IPS-18a (cell line): ENCODE results near the gene CDH20.

ENCODE experiments used
- H3K27ac ChIP-seq: one replicate; pipeline ENCODE4 v1.5.1; 2013; ENCODE audit warnings: low read length
- H3K27me3 ChIP-seq: one replicate; pipeline ENCODE4 v1.6.1; 2013; ENCODE audit warnings: mild to moderate bottlenecking, low read length; ENCODE audit not compliant: control insufficient read depth, insufficient read depth
- H3K36me3 ChIP-seq: one replicate; pipeline ENCODE4 v1.6.1; 2013; ENCODE audit warnings: low read depth, low read length; ENCODE audit not compliant: control insufficient read depth
- H3K4me1 ChIP-seq: one replicate; pipeline ENCODE4 v1.6.1; 2013; ENCODE audit warnings: low read depth, low read length; ENCODE audit not compliant: control insufficient read depth
- H3K4me3 ChIP-seq: one replicate; pipeline ENCODE4 v1.5.1; 2013; ENCODE audit warnings: low read length
- H3K9ac ChIP-seq: one replicate; pipeline ENCODE4 v1.6.1; 2013; ENCODE audit warnings: mild to moderate bottlenecking, low read length, moderate library complexity
- H3K9me3 ChIP-seq: one replicate; pipeline ENCODE4 v1.6.1; 2013; ENCODE audit warnings: low read depth, low read length; ENCODE audit not compliant: control insufficient read depth

Gene CDH20

GRCh38 chr18:61333271-61333745, at the start of gene CDH20:
Gene CDH20 (plus strand): TSS chr18:61333430.
- Histone ChIP-seq H3K27ac (no peak within 1 kb of the TSS), H3K9ac (no peak within 1 kb of the TSS), H3K36me3 (no peaks in the 10 kb centered on the region), H3K4me3 (peak within 1 kb of the TSS; percentile 78), H3K4me1 (peaks cover 5% of the 10 kb centered on the region), H3K27me3 (peaks cover 34% of the 10 kb centered on the region), H3K9me3 (no peaks in the 10 kb centered on the region)

GRCh38 chr18:61284039-61284438, 49.2 kb upstream of the CDH20 start:
- Histone ChIP-seq H3K9me3 (peaks cover 5% of the 10 kb centered on the region), H3K27ac (no peak overlapping the region), H3K36me3 (no peaks in the 10 kb centered on the region), H3K4me3 (no peak overlapping the region), H3K9ac (no peak overlapping the region), H3K4me1 (peaks cover 9% of the 10 kb centered on the region), H3K27me3 (no peaks in the 10 kb centered on the region)

GRCh38 chr18:61285777-61286176, 47.5 kb upstream of the CDH20 start:
- no peak overlapping the region for H3K27ac ChIP-seq
- H3K4me1 ChIP-seq, result peaks cover 9% of the 10 kb centered on the region
- H3K4me3 ChIP-seq, result no peak overlapping the region
- H3K36me3 ChIP-seq, result no peaks in the 10 kb centered on the region
- H3K9me3 ChIP-seq, result peaks cover 2% of the 10 kb centered on the region
- H3K9ac ChIP-seq, result no peak overlapping the region
- H3K27me3 ChIP-seq, result no peaks in the 10 kb centered on the region

GRCh38 chr18:61286867-61287266, 46.4 kb upstream of the CDH20 start:
- no peak overlapping the region for H3K4me3 ChIP-seq
- H3K9ac ChIP-seq, result no peak overlapping the region
- H3K27ac ChIP-seq, result no peak overlapping the region
- no peaks in the 10 kb centered on the region for H3K27me3 ChIP-seq
- H3K36me3 ChIP-seq, result no peaks in the 10 kb centered on the region
- peaks cover 9% of the 10 kb centered on the region for H3K4me1 ChIP-seq
- H3K9me3 ChIP-seq, result no peaks in the 10 kb centered on the region

- peaks cover 9% of the 10 kb centered on the region for H3K4me1 ChIP-seq
- H3K27ac ChIP-seq, result no peak overlapping the region
- H3K36me3 ChIP-seq, result no peaks in the 10 kb centered on the region
- no peak overlapping the region for H3K9ac ChIP-seq
- H3K4me3 ChIP-seq, result no peak overlapping the region
- no peaks in the 10 kb centered on the region for H3K27me3 ChIP-seq
- H3K9me3 ChIP-seq, result no peaks in the 10 kb centered on the region
These were observed 42.6 kb upstream of the CDH20 start for GRCh38 chr18:61290616-61291015.

GRCh38 chr18:61292280-61293035, 40.8 kb upstream of the CDH20 start:
- H3K27me3 ChIP-seq, result no peaks in the 10 kb centered on the region
- no peak overlapping the region for H3K9ac ChIP-seq
- H3K4me1 ChIP-seq, result no peaks in the 10 kb centered on the region
- no peak overlapping the region for H3K27ac ChIP-seq
- H3K4me3 ChIP-seq, result no peak overlapping the region
- H3K9me3 ChIP-seq, result no peaks in the 10 kb centered on the region
- no peaks in the 10 kb centered on the region for H3K36me3 ChIP-seq

GRCh38 chr18:61295153-61295552, 38.1 kb upstream of the CDH20 start:
- Histone ChIP-seq H3K4me3 (no peak overlapping the region), H3K27ac (no peak overlapping the region), H3K9ac (no peak overlapping the region), H3K36me3 (no peaks in the 10 kb centered on the region), H3K27me3 (no peaks in the 10 kb centered on the region), H3K9me3 (no peaks in the 10 kb centered on the region), H3K4me1 (no peaks in the 10 kb centered on the region)

- H3K9me3 ChIP-seq, result no peaks in the 10 kb centered on the region
- H3K36me3 ChIP-seq, result no peaks in the 10 kb centered on the region
- no peak overlapping the region for H3K4me3 ChIP-seq
- H3K27me3 ChIP-seq, result no peaks in the 10 kb centered on the region
- no peak overlapping the region for H3K9ac ChIP-seq
- H3K27ac ChIP-seq, result no peak overlapping the region
- H3K4me1 ChIP-seq, result no peaks in the 10 kb centered on the region
These were observed 25.2 kb upstream of the CDH20 start for GRCh38 chr18:61308004-61308403.

GRCh38 chr18:61308795-61309393, 24.3 kb upstream of the CDH20 start:
- Histone ChIP-seq H3K9ac (no peak overlapping the region), H3K27ac (no peak overlapping the region)

GRCh38 chr18:61322265-61322873, 10.9 kb upstream of the CDH20 start:
- Histone ChIP-seq H3K9me3 (no peaks in the 10 kb centered on the region), H3K4me1 (no peaks in the 10 kb centered on the region), H3K27ac (no peak overlapping the region), H3K4me3 (no peak overlapping the region), H3K36me3 (no peaks in the 10 kb centered on the region), H3K27me3 (no peaks in the 10 kb centered on the region), H3K9ac (no peak overlapping the region)

More at GRCh38 chr18:61308795-61309393, 24.3 kb upstream of the CDH20 start:
- Histone ChIP-seq H3K4me1 (no peaks in the 10 kb centered on the region), H3K9me3 (no peaks in the 10 kb centered on the region), H3K36me3 (no peaks in the 10 kb centered on the region), H3K27me3 (no peaks in the 10 kb centered on the region), H3K4me3 (no peak overlapping the region)

GRCh38 chr18:61323951-61324350, 9.3 kb upstream of the CDH20 start:
- Histone ChIP-seq H3K4me3 (no peak overlapping the region), H3K9me3 (no peaks in the 10 kb centered on the region), H3K4me1 (no peaks in the 10 kb centered on the region), H3K36me3 (no peaks in the 10 kb centered on the region), H3K27ac (no peak overlapping the region), H3K27me3 (no peaks in the 10 kb centered on the region), H3K9ac (no peak overlapping the region)
